Measurements from ENCODE around the gene TADA1. TPM values are rescaled to one million over a fixed set of nuclear protein-coding genes. Genes with fewer than 3 reads are reported as not detected.

Gene TADA1
- total RNA-seq, 1 donor from 2014 or later = 21.5 TPM

DNA sequence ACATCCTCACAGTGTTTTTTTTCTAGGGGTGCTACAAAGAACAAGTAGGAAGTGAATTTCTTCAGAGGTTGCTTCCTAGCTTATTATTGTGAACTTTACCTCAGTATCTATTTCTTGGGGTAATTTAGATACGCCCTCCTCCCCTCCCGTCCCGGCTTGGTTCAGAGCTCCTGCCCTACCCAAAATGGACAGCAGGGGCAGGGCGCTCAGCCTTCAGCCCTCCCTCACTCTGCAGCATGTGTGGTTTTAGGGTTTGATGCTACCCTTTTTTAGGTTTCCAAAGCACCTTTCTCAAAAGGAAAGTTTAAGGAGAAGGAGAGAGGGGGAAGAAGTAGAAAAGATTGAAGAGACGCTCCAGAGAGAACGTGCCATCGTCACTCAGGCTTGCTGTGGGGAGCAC is 53.7 kb downstream of the TADA1 start:
- DNase-seq (ENCODE audit: low spot score, unreplicated experiment) = no peak
- Mint-ChIP-seq H3K4me1 (ENCODE audit: low read depth) (no peaks in the 10 kb centered on the region), H3K36me3 (ENCODE audit: insufficient read depth) (no peaks in the 10 kb centered on the region), H3K9me3 (ENCODE audit: low read depth) (peaks cover 17% of the 10 kb centered on the region), H3K27ac (no peak overlapping the region), H3K4me3 (ENCODE audit: low read depth) (no peak overlapping the region), H3K27me3 (no peaks in the 10 kb centered on the region)
- TF ChIP-seq, protein P1, sequence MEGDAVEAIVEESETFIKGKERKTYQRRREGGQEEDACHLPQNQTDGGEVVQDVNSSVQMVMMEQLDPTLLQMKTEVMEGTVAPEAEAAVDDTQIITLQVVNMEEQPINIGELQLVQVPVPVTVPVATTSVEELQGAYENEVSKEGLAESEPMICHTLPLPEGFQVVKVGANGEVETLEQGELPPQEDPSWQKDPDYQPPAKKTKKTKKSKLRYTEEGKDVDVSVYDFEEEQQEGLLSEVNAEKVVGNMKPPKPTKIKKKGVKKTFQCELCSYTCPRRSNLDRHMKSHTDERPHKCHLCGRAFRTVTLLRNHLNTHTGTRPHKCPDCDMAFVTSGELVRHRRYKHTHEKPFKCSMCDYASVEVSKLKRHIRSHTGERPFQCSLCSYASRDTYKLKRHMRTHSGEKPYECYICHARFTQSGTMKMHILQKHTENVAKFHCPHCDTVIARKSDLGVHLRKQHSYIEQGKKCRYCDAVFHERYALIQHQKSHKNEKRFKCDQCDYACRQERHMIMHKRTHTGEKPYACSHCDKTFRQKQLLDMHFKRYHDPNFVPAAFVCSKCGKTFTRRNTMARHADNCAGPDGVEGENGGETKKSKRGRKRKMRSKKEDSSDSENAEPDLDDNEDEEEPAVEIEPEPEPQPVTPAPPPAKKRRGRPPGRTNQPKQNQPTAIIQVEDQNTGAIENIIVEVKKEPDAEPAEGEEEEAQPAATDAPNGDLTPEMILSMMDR (IDR thresholded peaks at IDR 0.05; ENCODE audit: unreplicated experiment) = peak; percentile 37

- Mint-ChIP-seq H3K4me3 (ENCODE audit: low read depth) (no peak overlapping the region), H3K4me1 (ENCODE audit: low read depth) (no peaks in the 10 kb centered on the region)
- TF ChIP-seq, protein P1 (IDR thresholded peaks at IDR 0.05; ENCODE audit: unreplicated experiment) = no peak
Measured at GRCh38 chr1:166819974-166820373, 56.1 kb downstream of the TADA1 start.

GRCh38 chr1:166814611-166815010 is 61.5 kb downstream of the TADA1 start:
- TF ChIP-seq, protein P1 (IDR thresholded peaks at IDR 0.05; ENCODE audit: unreplicated experiment) = no peak
- Mint-ChIP-seq H3K4me3 (ENCODE audit: low read depth) (no peak overlapping the region), H3K27ac (no peak overlapping the region), H3K36me3 (ENCODE audit: insufficient read depth) (no peaks in the 10 kb centered on the region), H3K4me1 (ENCODE audit: low read depth) (peaks cover 12% of the 10 kb centered on the region), H3K9me3 (ENCODE audit: low read depth) (peaks cover 5% of the 10 kb centered on the region), H3K27me3 (no peaks in the 10 kb centered on the region)
- DNase-seq (ENCODE audit: low spot score, unreplicated experiment) = no peak

More at GRCh38 chr1:166819974-166820373, 56.1 kb downstream of the TADA1 start:
- no peak for DNase-seq (ENCODE audit: low spot score, unreplicated experiment)
- Mint-ChIP-seq H3K27me3 (no peaks in the 10 kb centered on the region), H3K36me3 (ENCODE audit: insufficient read depth) (no peaks in the 10 kb centered on the region), H3K27ac (no peak overlapping the region), H3K9me3 (ENCODE audit: low read depth) (peaks cover 11% of the 10 kb centered on the region)

DNA sequence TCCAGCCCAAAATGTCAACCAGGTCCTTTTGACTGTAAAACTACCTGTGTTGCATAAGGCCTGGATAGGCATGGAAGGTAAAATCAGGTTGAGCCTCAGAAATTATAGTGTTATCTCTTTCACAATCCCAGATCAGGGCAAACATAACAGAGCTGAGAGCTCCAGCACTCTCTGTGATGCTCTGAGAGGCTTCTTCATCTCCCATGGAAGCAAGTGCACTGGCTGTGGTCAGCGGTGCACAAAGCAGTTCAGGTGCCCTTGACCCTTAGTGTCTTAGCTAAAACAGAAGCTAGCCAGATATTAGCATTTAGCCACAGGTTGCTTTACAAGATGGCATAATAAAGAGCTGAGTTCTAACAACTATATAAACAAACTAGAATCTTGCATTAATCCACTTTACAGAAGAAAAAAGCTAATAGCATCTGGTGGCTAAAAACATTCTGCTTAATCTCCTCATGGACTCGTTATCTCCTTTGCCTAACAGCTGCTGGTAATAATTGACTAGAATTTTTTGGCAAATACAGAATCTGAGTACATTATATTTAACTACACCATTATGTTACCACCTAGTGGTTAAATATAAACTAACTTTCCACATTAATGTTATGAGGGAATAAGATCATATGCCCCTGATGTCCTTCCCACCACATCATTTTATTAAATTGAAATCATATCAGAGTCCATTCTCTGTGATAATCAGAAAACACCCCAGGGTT is 62.4 kb downstream of the TADA1 start:
- H3K27me3 Mint-ChIP-seq = no peaks in the 10 kb centered on the region
- peaks cover 12% of the 10 kb centered on the region for H3K4me1 Mint-ChIP-seq (ENCODE audit: low read depth)
- peak overlapping the region; percentile 14 for H3K27ac Mint-ChIP-seq
- no peak for DNase-seq (ENCODE audit: low spot score, unreplicated experiment)
- no peak overlapping the region for H3K4me3 Mint-ChIP-seq (ENCODE audit: low read depth)
- TF ChIP-seq, protein P1 (IDR thresholded peaks at IDR 0.05; ENCODE audit: unreplicated experiment) = no peak
- H3K36me3 Mint-ChIP-seq (ENCODE audit: insufficient read depth) = no peaks in the 10 kb centered on the region
- peaks cover 5% of the 10 kb centered on the region for H3K9me3 Mint-ChIP-seq (ENCODE audit: low read depth)

GRCh38 chr1:166811691-166812090 is 64.4 kb downstream of the TADA1 start:
- no peak for DNase-seq (ENCODE audit: low spot score, unreplicated experiment)
- peaks cover 12% of the 10 kb centered on the region for H3K4me1 Mint-ChIP-seq (ENCODE audit: low read depth)
- peaks cover 5% of the 10 kb centered on the region for H3K9me3 Mint-ChIP-seq (ENCODE audit: low read depth)
- H3K36me3 Mint-ChIP-seq (ENCODE audit: insufficient read depth) = no peaks in the 10 kb centered on the region
- no peak overlapping the region for H3K4me3 Mint-ChIP-seq (ENCODE audit: low read depth)
- TF ChIP-seq, protein P1 (IDR thresholded peaks at IDR 0.05; ENCODE audit: unreplicated experiment) = no peak
- H3K27me3 Mint-ChIP-seq = no peaks in the 10 kb centered on the region
- H3K27ac Mint-ChIP-seq = no peak overlapping the region
